ENCODE results near the gene HOXB13. TPM values are rescaled to one million over a fixed set of nuclear protein-coding genes. Genes with fewer than 3 reads are reported as not detected.

Gene HOXB13
- total RNA-seq, 3 donors from 2014 or later (not counting 1 experiment from before 2014, with no cell fraction given): not detected

DNA sequence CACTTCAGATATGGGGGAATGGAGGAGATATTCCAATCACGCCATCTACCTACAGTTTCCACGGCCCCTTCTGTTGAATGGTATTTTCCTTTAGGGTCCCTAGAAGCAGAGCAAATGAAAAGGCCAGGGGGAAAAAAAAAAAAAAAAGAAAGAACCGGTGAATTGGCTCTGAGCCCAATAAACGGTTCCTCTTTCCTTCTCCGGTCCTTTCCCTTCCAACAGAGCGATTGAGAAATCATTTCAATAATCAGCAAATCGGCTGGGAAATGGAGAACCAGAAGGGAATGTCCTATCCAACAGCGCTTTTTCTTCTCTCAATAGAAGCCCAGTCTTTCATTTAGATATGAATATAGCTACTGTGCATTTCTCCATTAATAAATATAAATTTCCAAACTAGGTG, 26.8 kb upstream of the HOXB13 start:
- Mint-ChIP-seq H3K36me3 (no peaks in the 10 kb centered on the region), H3K27ac (no peak overlapping the region), H3K4me1 (peaks cover 0 to 5% of the 10 kb centered on the region in 2 donors), H3K9me3 (no peaks in the 10 kb centered on the region), H3K27me3 (ENCODE audit: low read depth in 2 of 2) (peaks cover 61 to 74% of the 10 kb centered on the region in 2 donors), H3K4me3 (no peak overlapping the region)
- Histone ChIP-seq H3K27ac (ENCODE audit: low read length) (no peak overlapping the region), H3K4me1 (ENCODE audit: control insufficient read depth, insufficient read depth, low read length) (peaks cover 13% of the 10 kb centered on the region), H3K27me3 (ENCODE audit: control insufficient read depth, insufficient read depth, low read length) (peaks cover 53% of the 10 kb centered on the region), H3K9me3 (ENCODE audit: control insufficient read depth, insufficient read depth, low read length) (no peaks in the 10 kb centered on the region), H3K36me3 (ENCODE audit: control insufficient read depth, insufficient read depth, low read length) (no peaks in the 10 kb centered on the region), H3K4me3 (ENCODE audit: low read length) (no peak overlapping the region)
- ATAC-seq: no peak
- 3% methylated on average over 4 of the region's 8 CpGs for WGBS (ENCODE audit: insufficient coverage)
- TF ChIP-seq, protein P1, sequence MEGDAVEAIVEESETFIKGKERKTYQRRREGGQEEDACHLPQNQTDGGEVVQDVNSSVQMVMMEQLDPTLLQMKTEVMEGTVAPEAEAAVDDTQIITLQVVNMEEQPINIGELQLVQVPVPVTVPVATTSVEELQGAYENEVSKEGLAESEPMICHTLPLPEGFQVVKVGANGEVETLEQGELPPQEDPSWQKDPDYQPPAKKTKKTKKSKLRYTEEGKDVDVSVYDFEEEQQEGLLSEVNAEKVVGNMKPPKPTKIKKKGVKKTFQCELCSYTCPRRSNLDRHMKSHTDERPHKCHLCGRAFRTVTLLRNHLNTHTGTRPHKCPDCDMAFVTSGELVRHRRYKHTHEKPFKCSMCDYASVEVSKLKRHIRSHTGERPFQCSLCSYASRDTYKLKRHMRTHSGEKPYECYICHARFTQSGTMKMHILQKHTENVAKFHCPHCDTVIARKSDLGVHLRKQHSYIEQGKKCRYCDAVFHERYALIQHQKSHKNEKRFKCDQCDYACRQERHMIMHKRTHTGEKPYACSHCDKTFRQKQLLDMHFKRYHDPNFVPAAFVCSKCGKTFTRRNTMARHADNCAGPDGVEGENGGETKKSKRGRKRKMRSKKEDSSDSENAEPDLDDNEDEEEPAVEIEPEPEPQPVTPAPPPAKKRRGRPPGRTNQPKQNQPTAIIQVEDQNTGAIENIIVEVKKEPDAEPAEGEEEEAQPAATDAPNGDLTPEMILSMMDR (IDR thresholded peaks at IDR 0.05): no peak
- DNase-seq: no peak
- intact Hi-C loops (cut with micrococcal nuclease): loop anchor here (5.0 to 10.0 kb wide), 2 partner anchors 33 to 141 kb away; partner anchors contain the start of genes HOXB7, HOXB8, PRAC1 and PRAC2

DNA sequence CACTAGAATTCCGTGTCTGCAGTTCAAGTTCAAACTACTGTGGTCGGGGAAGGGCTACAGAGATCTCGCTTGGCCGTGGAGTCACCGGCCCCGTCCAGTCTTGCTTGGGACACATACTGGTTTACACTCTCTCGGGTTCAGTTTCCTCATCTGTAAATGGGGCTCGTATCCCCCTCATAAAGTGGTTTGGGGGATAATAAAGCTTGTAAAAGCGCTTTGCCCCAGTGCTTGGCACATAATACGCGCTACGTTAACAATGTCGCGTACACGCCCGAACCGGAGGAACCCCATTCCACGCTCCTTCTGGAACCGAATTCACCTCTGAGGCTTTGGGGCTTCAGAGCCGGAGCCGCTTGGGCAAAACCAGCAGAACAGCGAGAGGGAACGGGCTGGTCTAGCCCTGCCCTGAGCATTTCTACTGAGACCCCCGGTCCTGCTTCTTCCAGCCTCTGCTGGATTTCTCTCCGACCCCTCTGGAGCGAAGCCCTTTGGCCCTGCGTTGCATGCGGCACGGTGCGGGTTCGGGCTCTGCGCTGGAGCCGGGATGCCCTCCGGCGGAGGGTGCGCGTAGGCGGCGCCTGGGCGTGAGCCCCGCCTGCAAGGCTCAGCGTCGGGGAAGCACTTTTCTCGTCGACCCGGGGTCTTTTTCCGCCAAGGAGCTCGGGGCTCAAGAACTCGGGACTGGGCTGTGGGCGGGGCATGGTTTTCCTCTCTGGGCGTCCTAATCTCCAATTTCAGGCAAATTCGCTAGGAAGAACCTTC, 26.1 kb upstream of the HOXB13 start:
- intact Hi-C loops (cut with micrococcal nuclease): loop anchor here (5.0 to 10.0 kb wide), 2 partner anchors 32 to 140 kb away; partner anchors contain the start of genes HOXB7, HOXB8, PRAC1 and PRAC2
- Histone ChIP-seq H3K9me3 (ENCODE audit: control insufficient read depth, insufficient read depth, low read length) (no peaks in the 10 kb centered on the region), H3K27me3 (ENCODE audit: control insufficient read depth, insufficient read depth, low read length) (peaks cover 60% of the 10 kb centered on the region), H3K4me1 (ENCODE audit: control insufficient read depth, insufficient read depth, low read length) (peaks cover 13% of the 10 kb centered on the region), H3K36me3 (ENCODE audit: control insufficient read depth, insufficient read depth, low read length) (no peaks in the 10 kb centered on the region), H3K27ac (ENCODE audit: low read length) (no peak overlapping the region), H3K4me3 (ENCODE audit: low read length) (no peak overlapping the region)
- H3K27ac Mint-ChIP-seq: no peak overlapping the region
- ATAC-seq: no peak
- H3K4me1 Mint-ChIP-seq: peaks cover 0 to 5% of the 10 kb centered on the region in 2 donors
- H3K4me3 Mint-ChIP-seq: no peak overlapping the region
- H3K9me3 Mint-ChIP-seq: no peaks in the 10 kb centered on the region
- peaks cover 65 to 72% of the 10 kb centered on the region in 2 donors for H3K27me3 Mint-ChIP-seq (ENCODE audit: low read depth in 2 of 2)
- DNase-seq: no peak
- TF ChIP-seq, protein P1 (IDR thresholded peaks at IDR 0.05): no peak
- no peaks in the 10 kb centered on the region for H3K36me3 Mint-ChIP-seq
- 9% methylated on average over 52 of the region's 52 CpGs for WGBS (ENCODE audit: insufficient coverage)

DNA sequence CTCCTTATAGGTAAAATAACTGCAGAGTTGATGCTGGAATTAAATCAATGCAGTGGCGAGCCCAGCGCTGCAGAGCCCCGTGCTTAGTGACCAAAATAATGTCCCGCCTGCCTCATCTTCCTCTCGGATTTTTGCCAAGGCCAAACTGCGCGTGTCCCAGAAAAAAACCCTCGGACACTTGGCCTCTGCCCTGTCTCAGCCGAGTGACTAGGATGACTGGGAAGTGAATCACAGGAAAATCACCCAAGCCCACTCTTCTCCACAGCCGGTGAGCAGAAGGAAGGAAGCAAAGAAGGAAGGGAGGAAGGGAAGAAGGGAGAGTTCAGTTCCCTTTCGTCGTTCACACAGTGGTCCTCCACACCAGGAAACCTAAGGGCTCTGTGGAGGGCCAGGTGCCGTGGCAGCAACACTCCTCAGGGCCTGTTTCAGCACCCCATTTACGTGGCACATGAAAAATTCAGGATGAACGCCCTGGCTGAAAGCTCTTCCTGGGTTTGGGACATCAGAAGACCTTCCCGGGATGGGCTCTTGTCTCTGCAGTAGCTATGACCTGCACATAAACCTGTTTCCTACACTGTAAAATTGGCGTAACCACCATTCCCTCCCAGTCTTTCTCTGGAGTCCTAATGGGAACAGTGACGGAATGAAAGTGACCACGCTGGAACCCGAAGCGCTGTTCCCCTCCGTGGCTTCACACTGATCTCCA, 25.4 kb upstream of the HOXB13 start:
- intact Hi-C loops (cut with micrococcal nuclease): loop anchor here (10.0 kb wide), 1 partner anchor 139 kb away; the partner anchor contains the start of genes HOXB7 and HOXB8
- H3K27me3 ChIP-seq (ENCODE audit: control insufficient read depth, insufficient read depth, low read length): peaks cover 65% of the 10 kb centered on the region
- no peak overlapping the region for H3K4me3 Mint-ChIP-seq
- no peaks in the 10 kb centered on the region for H3K36me3 ChIP-seq (ENCODE audit: control insufficient read depth, insufficient read depth, low read length)
- 13% methylated on average over 21 of the region's 22 CpGs for WGBS (ENCODE audit: insufficient coverage)
- no peaks in the 10 kb centered on the region for H3K9me3 ChIP-seq (ENCODE audit: control insufficient read depth, insufficient read depth, low read length)
- no peak overlapping the region for H3K27ac ChIP-seq (ENCODE audit: low read length)
- DNase-seq (no peak), ATAC-seq (no peak)
- peaks cover 0 to 5% of the 10 kb centered on the region in 2 donors for H3K4me1 Mint-ChIP-seq
- no peaks in the 10 kb centered on the region for H3K36me3 Mint-ChIP-seq
- TF ChIP-seq, protein P1 (IDR thresholded peaks at IDR 0.05): no peak
- no peak overlapping the region for H3K4me3 ChIP-seq (ENCODE audit: low read length)
- no peaks in the 10 kb centered on the region for H3K9me3 Mint-ChIP-seq
- H3K27me3 Mint-ChIP-seq (ENCODE audit: low read depth in 2 of 2): peaks cover 69 to 72% of the 10 kb centered on the region in 2 donors
- no peak overlapping the region for H3K27ac Mint-ChIP-seq
- peaks cover 13% of the 10 kb centered on the region for H3K4me1 ChIP-seq (ENCODE audit: control insufficient read depth, insufficient read depth, low read length)

Measured in natural killer cell (primary cell).